ENCODE measurements around the gene CKM.

CKM gene

DNA sequence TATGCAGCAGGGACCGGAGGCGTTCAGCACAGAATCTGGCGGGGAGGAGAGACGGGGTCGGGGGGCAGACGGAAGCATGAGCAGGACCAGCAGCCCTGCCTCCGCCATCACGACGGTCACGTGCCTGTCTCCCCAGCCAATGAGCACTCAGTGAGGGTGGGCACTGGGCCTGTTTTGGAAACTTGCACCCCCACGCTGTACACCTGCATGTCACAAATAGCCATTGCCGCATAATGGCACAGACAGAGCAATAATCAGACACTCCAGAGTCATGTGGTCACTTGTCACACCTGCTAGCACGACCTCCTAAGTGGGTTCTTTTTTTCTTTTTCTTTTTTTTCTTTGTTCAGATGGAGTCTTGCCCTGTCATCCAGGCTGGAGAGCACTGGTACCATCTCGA, 38.9 kb upstream of the CKM start:
- no peak for DNase-seq (ENCODE audit: low spot score)
- TF ChIP-seq, protein P1, sequence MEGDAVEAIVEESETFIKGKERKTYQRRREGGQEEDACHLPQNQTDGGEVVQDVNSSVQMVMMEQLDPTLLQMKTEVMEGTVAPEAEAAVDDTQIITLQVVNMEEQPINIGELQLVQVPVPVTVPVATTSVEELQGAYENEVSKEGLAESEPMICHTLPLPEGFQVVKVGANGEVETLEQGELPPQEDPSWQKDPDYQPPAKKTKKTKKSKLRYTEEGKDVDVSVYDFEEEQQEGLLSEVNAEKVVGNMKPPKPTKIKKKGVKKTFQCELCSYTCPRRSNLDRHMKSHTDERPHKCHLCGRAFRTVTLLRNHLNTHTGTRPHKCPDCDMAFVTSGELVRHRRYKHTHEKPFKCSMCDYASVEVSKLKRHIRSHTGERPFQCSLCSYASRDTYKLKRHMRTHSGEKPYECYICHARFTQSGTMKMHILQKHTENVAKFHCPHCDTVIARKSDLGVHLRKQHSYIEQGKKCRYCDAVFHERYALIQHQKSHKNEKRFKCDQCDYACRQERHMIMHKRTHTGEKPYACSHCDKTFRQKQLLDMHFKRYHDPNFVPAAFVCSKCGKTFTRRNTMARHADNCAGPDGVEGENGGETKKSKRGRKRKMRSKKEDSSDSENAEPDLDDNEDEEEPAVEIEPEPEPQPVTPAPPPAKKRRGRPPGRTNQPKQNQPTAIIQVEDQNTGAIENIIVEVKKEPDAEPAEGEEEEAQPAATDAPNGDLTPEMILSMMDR (IDR thresholded peaks at IDR 0.05; ENCODE audit: extremely low read depth, missing control alignments): no peak

DNA sequence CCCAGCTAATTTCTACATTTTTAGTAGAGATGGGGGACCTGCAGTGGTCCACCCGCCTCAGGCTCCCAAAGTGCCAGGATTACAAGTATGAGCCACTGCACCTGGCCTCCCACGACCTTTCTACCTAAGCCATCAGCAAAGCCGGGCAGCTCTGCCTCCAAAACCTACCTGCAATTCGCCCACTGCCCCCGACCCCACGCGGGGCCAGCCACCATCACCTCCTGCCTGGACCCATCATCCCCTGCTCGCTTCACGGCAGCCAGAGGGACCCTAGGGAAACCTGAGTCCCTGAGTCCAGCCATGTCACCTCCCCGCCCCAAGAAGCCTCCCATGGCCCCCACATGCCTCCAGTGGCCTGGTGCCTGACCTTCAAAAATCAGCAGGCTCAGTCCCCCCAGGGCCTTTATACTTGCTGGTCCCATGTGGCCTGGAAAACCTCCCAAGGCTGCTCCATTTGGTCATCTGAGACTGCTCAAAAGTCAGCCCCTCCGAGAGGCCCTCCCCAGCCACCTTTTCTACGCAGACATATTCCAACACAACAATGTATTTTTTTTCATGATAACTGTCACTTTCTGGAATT, 35.6 kb upstream of the CKM start:
- DNase-seq (ENCODE audit: low spot score): no peak

DNA sequence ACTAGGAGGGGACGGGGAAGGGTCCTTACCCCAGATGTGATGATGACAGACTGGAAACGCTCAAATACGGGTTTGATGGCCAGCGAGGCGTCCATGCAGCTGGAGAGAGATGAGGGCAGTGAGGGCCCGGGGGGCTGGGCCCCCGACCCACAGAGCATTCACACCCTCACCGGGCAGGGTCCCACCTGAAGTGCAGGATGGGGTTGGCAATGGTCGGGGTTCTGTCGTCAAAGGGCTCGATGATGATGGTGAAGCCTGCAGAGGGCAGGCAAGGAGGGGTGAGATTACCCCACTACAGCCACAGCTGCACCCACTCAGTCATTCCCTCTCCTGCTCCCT, 34.7 kb upstream of the CKM start:
- DNase-seq (ENCODE audit: low spot score): no peak
- TF ChIP-seq, protein P1 (IDR thresholded peaks at IDR 0.05; ENCODE audit: extremely low read depth, missing control alignments): no peak

More for the DNA sequence above, 35.6 kb upstream of the CKM start:
- TF ChIP-seq, protein P1 (IDR thresholded peaks at IDR 0.05; ENCODE audit: extremely low read depth, missing control alignments): no peak

DNA sequence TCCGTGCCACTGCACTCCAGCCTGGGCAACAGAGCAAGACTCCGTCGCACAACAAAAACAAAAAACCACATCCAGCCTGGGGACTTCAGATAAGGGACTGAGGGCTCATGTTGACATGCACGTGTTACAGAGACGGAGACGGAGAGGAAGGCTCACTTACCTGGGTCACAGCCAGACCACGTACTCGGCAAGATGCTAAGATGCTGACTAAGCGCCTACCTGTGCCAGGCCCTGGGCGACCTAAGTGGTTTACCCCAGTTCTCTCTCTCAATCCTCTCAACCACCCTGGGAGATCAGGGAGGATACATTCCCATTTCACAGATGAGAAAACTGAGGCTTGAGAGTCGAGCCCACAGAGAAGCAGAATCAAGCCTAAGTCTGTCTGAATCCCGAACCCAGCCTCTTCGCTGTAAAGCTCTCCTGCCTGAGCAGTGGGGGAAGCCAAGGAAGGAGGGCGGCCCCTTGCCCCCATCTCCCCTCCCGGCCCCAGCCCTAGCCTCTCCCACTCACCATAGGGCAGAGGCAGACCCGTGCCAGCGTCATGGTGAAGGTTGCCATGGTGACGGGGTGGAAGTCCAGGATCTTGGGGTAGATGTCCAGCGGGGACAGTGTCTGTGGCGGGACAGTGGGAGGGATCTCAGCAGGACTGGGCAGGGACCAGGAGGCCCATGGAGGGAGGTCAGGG, 34.2 kb upstream of the CKM start:
- TF ChIP-seq, protein P1 (IDR thresholded peaks at IDR 0.05; ENCODE audit: extremely low read depth, missing control alignments): no peak
- no peak for DNase-seq (ENCODE audit: low spot score)

DNA sequence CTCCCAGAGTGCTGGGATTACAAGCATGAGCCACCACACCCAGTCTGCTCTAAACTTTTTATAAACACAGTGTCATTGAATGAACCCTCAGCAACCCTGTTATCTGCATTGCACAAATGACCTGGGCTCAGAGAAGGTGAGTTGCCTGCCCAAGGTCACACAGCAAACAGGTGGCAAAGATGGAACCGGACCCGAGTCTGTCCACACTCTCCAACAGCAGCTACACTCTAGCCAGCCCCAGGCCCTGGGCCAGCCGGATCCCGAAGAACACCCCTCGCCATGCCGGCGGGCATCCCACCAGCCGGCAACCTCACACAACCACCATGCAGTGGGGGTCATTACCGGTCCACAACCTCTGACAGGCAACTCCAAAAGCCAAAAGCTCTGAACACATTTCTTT, 33.2 kb upstream of the CKM start:
- TF ChIP-seq, protein P1 (IDR thresholded peaks at IDR 0.05; ENCODE audit: extremely low read depth, missing control alignments): no peak
- DNase-seq (ENCODE audit: low spot score): no peak

DNA sequence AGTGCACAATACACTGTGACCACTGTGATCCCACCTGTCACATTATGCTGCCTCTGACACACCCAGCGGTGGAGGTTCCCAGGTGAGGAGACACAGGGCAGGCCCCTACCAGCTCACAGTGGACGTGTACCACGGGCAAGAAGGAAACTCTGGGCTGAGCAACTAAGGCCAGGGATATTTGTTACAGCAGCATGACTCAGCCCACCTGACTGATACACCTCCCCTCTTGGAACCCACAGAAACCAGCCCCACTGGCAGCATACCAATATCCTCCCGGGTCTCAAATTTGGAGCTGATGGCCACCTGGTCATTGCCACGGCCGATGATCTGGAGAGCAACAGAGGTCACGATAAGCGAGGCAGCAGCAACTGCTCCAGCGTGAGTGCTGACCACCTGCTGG, 32.7 kb upstream of the CKM start:
- TF ChIP-seq, protein P1 (IDR thresholded peaks at IDR 0.05; ENCODE audit: extremely low read depth, missing control alignments): no peak
- no peak for DNase-seq (ENCODE audit: low spot score)

DNA sequence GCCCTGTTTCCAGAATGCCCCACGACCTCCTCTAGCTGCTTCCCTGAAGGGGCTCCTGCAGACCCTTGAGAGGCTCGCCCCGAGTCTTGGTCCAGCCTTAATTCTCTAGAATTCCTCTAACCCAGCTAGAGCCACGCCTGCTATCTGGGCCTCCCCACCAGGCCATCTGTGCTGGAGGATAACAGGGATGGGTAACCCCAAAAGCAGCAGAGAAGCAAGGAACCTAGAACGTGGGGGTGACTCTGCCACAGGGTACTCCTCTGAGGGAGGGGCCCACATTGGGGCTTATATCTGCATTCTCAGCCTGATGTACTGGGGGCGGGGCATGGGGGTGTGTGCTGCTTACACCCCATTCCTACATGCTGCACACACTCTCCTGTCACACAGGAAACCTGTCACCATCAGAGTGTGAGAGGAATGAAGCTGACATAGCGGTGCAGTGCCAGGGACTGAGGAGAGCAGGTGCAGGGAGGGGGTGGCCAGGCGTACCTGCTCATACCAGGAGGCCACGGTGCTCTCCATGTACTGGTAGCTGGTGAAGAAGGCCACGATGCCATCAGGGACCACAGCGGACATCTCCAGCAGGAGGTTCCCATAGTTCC, 31.7 kb upstream of the CKM start:
- TF ChIP-seq, protein P1 (IDR thresholded peaks at IDR 0.05; ENCODE audit: extremely low read depth, missing control alignments): no peak
- DNase-seq (ENCODE audit: low spot score): no peak
